ENCODE measurements around the gene DNAJC3. TPM values are rescaled to one million over a fixed set of nuclear protein-coding genes. Genes with fewer than 3 reads are reported as not detected.
"Not testable (repeated sequence)": the region's sequence is repeated elsewhere in the genome, so short reads cannot be mapped to it uniquely, and the experiment has no call there.

The DNAJC3 gene
- total RNA-seq, 4 donors from 2014 or later, result 16.9 to 67.6 (median 53.5) TPM

- TF ChIP-seq POLR2A (IDR thresholded peaks at IDR 0.05), result no peak
- TF ChIP-seq CTCF (IDR thresholded peaks at IDR 0.05), result no peak
- no peak overlapping the region for H3K27ac ChIP-seq
- intact Hi-C loops (cut with DNase I; ENCODE audit: low total_unique reads), result no loop called here
- no peaks in the 10 kb centered on the region for H3K27me3 ChIP-seq
- no peaks in the 10 kb centered on the region for H3K9me3 ChIP-seq
- no peak for DNase-seq
- H3K36me3 ChIP-seq, result no peaks in the 10 kb centered on the region
- no peak overlapping the region for H3K4me3 ChIP-seq
- H3K4me1 ChIP-seq, result no peaks in the 10 kb centered on the region
Measured at GRCh38 chr13:95779522-95779921, 102.6 kb downstream of the DNAJC3 start.

GRCh38 chr13:95781016-95781415 is 104.1 kb downstream of the DNAJC3 start:
- intact Hi-C loops (cut with DNase I; ENCODE audit: low total_unique reads), result no loop called here
- H3K4me3 ChIP-seq, result no peak overlapping the region
- H3K4me1 ChIP-seq, result no peaks in the 10 kb centered on the region
- H3K9me3 ChIP-seq, result no peaks in the 10 kb centered on the region
- DNase-seq, result no peak
- TF ChIP-seq CTCF (IDR thresholded peaks at IDR 0.05) (no peak), POLR2A (IDR thresholded peaks at IDR 0.05) (no peak)
- H3K27me3 ChIP-seq, result no peaks in the 10 kb centered on the region
- H3K36me3 ChIP-seq, result no peaks in the 10 kb centered on the region
- no peak overlapping the region for H3K27ac ChIP-seq

GRCh38 chr13:95781940-95782339 is 105.0 kb downstream of the DNAJC3 start:
- H3K27me3 ChIP-seq; H3K9me3 ChIP-seq; intact Hi-C loops (cut with DNase I; ENCODE audit: low total_unique reads); H3K4me1 ChIP-seq; DNase-seq; H3K36me3 ChIP-seq; H3K27ac ChIP-seq; H3K4me3 ChIP-seq: not testable (repeated sequence)

- TF ChIP-seq CTCF (IDR thresholded peaks at IDR 0.05) (no peak), POLR2A (IDR thresholded peaks at IDR 0.05) (no peak)
- no peak overlapping the region for H3K4me3 ChIP-seq
- no peaks in the 10 kb centered on the region for H3K9me3 ChIP-seq
- no peaks in the 10 kb centered on the region for H3K27me3 ChIP-seq
- no peaks in the 10 kb centered on the region for H3K4me1 ChIP-seq
- DNase-seq, result no peak
- intact Hi-C loops (cut with DNase I; ENCODE audit: low total_unique reads), result no loop called here
- no peaks in the 10 kb centered on the region for H3K36me3 ChIP-seq
- H3K27ac ChIP-seq, result no peak overlapping the region
Measured at GRCh38 chr13:95783747-95784146, 106.8 kb downstream of the DNAJC3 start.

- no peak for DNase-seq
- Histone ChIP-seq H3K36me3 (no peaks in the 10 kb centered on the region), H3K9me3 (no peaks in the 10 kb centered on the region), H3K27ac (no peak overlapping the region), H3K4me1 (no peaks in the 10 kb centered on the region), H3K4me3 (no peak overlapping the region), H3K27me3 (no peaks in the 10 kb centered on the region)
- no peak for TF ChIP-seq POLR2A (IDR thresholded peaks at IDR 0.05)
- no peak for TF ChIP-seq CTCF (IDR thresholded peaks at IDR 0.05)
- intact Hi-C loops (cut with DNase I; ENCODE audit: low total_unique reads), result no loop called here
Measured at GRCh38 chr13:95784161-95784899, 107.4 kb downstream of the DNAJC3 start.

GRCh38 chr13:95784900-95785290 is 108.0 kb downstream of the DNAJC3 start:
- Histone ChIP-seq H3K4me3 (no peak overlapping the region), H3K4me1 (no peaks in the 10 kb centered on the region), H3K27ac (no peak overlapping the region), H3K36me3 (no peaks in the 10 kb centered on the region), H3K9me3 (no peaks in the 10 kb centered on the region), H3K27me3 (no peaks in the 10 kb centered on the region)
- intact Hi-C loops (cut with DNase I; ENCODE audit: low total_unique reads), result no loop called here
- DNase-seq, result no peak
- TF ChIP-seq CTCF (IDR thresholded peaks at IDR 0.05), result no peak
- TF ChIP-seq POLR2A (IDR thresholded peaks at IDR 0.05), result no peak
